UCSD-AML1 (cell line): ENCODE results near the gene LAMB4.

ENCODE experiments used
- DNase-seq: peaks from one replicate; lab custom pipeline; 2025; ENCODE audit not compliant: unreplicated experiment; lab: John Stamatoyannopoulos, UW

The LAMB4 gene

DNA sequence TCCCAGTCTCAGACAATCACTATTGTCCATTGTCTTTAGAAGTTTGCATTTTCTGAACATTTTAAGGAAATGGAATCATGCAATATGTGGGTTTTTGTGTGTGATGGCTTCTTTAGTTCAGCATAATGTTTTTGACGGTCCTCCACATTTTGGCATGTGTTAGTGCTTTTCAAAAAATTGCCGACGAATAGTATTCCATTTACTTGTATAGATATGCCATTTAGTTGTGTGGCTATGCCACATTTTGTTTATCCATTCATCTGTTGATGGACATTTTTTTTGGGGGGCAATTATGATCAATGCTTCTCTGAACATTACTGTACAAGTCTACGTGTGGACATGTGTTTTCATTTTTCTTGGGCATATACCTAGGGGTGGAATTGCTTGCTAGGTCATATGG, 12.0 kb upstream of the LAMB4 start:
- DNase-seq = no peak

DNA sequence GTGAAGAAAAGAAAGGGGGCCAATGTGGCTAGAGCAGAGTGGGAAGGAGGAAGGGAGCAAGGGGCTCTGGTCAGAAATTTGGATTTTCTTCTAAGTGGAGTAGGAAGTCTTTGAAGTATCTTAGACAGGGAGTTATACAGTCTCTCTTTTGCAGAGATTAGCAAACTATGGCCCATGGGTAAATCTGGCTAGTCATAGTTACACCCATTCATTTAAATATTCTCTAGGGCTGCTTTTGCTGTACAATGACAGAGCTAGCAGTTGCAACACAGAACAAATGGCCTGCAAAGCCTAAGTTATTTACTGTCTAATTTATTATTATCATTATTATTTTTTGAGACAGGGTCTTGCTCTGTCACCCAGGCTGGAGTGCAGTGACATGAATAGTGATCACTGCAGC, 10.5 kb upstream of the LAMB4 start:
- no peak for DNase-seq

DNA sequence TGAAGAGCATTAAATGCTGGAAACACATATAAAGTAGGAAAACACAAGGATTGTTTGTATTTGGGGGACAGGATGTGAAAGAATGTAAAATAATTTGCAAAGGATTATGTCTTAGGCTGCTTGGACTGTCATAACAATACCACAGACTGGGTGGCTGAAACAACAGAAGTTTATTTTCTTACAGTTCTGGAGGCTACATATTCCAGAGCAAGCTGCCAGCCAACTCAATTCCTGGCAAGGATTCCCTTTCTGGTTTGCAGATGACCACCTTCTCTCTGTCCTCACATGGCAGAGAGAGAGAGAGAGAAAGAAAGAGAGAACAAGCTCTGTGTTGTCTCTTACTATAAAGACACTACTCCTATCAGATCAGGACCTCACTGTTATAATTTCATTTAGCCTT, 8.8 kb upstream of the LAMB4 start:
- DNase-seq = no peak

DNA sequence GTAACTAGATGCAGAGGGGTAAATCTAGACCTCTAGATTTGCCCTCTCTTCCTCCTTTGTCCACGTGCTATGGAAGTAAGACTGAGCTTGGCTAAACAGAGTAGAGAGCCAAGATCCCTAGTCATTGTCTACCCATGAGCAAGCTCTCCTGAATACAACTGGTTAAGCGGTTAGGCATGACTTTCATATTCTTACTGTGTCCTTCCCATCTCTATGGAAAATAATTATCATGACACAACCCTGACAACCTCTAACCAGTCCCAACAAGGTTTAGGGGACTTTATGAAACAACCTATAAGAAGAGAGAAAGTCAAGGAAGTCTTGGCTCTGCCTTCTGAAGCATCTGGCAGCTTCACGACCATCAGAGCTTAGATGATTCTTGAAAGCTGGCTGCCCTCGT, 7.8 kb upstream of the LAMB4 start:
- no peak for DNase-seq

DNA sequence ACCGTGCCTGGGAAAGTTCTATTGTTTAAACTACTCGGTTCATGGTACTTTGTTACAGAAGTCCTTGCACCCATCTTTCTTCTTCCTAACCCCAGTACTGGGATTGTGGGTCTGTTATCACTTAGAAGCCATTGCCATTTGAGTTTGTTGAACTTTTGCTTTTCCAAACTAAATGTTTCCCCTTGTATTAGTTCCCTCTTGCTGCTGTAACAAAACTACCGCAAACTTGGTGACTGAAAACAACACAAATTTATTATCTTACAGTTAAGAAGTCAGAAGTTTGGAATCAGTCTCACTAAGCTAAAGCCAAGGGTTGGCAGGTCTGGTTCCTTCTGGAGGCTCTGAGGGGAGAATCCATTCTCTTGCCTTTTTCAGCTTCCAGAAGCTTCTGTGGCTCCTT, 6.9 kb upstream of the LAMB4 start:
- DNase-seq = no peak

DNA sequence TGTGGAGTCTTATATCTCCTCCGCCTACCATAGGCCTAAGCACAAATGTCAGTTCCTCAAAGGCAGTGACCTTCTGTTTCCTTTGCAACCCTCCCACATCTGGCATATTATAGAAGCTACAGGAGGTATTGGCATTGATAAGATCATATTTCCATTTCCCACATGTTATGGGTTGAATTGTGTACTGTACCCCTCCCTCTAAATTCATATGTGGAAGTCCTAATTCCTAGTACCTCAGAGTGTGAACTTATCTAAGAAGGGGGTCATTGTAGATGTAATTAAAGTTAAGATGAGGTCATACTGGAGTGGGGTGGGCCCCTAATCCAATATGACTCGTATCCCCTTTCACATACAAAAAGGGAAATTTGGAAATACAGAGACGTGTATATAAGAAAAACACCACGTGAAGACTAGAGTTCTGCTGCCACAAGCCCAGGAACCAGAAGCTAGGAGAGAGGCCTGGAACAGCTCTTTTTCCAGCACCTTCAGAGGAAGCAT, 6.1 kb upstream of the LAMB4 start:
- DNase-seq = no peak

DNA sequence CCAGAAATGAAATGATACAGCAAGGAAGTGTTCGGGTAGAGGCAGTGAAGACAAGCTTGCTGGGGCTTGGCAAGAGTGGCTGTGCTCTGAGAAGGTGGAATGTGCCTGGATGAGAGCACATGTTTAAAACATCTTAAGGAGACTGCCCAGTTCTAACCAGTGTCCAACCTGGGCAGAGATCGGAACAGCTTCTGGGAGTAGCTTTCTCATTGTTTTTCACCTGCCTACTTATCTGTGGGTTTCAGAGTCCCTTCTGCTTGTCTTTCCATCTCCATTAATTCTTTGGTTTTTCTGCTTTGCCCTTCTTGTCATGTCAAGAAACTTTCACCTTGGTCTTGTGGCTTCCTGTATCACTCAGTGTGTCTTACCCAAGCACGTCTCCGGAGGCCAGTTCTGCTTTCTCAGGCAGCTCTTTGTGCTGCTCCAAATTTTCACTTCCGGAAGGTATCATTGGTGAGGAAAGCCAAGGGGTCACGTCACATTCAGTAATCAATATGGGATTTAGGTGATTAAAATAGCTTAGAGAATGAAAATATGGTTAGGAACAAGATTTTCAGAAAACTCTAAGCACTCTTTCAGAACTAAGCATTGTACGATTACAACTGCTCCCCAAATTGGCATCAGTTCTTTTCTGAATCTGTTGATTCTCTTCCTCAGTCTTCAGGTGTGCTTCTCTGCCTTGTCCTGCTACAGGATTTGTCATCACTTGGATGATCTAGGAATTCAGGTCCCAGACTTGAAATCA, 5.5 kb upstream of the LAMB4 start:
- peak; percentile 14 for DNase-seq

DNA sequence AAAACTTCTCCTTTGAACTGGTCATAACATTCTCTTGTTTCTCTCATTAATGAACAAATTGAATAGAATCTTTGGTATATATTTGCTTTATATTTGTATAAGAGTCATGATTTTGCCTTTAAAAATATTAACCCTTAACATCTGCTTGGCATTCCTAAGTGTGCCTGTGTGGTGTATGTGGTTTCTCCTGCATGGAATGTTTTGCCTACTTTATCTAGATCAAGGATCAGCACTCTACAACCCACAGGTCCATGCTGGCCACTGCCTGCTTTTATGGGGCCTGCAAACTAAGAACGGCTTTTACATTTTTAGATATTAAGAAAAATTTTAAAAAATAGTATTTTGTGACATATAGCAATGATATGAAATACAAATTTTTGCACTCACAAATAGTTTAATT, 4.3 kb upstream of the LAMB4 start:
- no peak for DNase-seq

DNA sequence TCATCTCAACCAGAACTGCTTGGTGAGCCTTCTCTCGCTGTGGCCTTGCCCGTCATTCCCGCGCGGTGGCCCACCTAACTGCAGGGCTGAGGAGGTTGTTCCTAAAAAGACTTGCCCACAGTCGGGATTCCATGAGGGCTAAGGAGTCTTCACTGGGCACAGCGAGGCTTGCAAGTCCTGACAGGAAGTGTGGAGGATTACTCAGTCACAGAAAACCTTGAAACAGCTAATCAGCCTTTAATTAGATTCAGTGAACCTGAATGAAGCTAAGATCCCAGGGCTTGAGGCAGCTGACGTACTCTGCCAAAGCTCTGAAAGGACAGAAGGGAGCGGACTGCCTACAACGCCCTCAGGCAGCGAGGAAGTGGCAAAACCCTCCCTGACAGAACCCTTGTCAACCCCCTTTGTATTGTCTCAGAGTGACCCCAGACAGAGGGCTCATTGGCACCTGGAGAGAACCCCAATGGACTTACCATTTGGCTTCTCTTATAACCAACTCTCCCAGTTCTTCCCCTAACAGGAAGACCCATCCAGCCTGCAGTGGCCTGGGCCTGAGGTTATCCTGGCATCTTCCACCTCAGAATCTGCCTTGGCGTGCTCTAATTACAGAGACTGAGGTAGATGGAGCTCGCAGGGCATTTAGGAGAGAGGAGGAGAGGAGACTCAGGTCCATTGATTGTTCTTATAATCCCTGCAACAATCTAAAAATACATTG, 2.5 kb upstream of the LAMB4 start:
- no peak for DNase-seq

DNA sequence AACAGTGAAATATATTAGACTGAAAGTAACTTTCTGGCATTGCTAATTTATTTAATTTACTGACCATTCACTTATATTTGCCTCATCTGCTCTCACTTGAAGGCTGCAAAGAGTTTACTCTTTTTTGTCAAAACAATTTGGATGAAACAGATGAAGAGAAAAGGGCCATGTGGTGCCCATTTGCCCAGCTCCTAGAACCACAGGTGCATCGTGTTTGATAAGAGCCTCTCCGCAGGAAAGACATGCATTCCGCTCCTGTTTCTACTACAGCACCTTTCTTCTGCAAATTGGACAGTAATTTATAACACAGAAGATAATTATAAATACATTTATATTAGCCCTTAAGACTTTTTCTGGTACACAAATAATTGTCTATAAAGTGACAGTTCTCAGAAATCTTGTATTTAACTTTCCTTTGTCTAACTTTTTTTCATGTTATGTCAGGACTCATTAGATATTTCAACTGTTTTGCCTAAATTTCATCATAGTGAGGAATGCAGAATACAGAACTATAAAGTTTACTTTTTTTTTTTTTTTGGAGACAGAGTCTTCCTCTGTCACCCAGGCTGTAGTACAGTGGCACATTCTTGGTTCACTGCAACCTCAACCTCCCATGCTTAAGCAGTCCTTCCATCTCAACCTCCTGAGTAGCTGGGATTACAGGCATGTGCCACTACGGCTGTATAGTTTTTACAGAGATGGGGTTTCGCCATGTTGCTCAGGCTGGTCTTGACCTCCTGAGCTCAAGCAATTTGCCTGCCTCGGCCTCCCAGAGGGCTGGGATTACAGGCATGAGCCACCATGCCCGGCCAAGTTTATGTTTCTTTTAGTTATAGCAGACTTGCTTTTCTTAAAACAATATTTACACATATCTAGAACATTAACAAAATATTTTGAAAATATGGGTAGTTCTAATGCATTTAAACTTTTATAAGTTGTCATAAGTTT, 869 bp downstream of the LAMB4 start:
- DNase-seq = no peak

DNA sequence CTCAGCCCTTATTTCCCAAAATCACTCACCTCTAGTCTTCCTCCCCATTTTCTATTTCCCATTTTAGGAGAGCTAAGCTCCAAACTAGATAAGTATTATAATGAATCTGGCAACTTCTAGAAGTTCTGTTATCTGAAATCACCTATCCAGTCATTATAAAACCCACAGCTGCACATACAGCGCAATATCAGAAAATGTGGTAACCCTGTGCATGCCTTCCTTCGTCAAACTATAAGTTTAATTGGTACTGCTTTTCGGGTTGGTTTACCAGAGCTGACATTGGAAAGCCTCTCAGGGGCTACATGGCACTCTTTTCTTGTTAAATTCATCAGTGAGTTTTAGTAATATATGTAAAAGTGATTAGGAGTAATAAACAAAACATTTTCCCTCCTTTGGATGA, 1.6 kb downstream of the LAMB4 start:
- DNase-seq = no peak

DNA sequence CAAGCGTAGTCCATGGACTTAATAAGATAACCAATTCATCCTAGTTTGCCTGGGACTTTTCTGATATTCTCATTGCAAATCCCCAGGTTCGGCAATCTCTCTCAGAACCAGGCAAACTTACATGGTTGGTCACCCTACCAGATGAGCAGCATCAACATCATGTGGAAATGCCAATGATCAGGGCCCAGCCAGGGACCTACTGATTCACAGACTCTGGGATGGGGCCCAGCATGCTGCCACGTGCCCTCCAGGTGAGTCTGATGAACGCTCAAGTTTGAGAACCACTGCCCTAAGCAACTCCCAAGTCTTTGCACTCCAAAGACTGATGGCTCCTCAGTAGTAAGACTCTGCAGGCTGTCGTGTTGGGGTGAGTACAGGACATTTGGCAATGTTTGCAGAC, 2.7 kb downstream of the LAMB4 start:
- no peak for DNase-seq

DNA sequence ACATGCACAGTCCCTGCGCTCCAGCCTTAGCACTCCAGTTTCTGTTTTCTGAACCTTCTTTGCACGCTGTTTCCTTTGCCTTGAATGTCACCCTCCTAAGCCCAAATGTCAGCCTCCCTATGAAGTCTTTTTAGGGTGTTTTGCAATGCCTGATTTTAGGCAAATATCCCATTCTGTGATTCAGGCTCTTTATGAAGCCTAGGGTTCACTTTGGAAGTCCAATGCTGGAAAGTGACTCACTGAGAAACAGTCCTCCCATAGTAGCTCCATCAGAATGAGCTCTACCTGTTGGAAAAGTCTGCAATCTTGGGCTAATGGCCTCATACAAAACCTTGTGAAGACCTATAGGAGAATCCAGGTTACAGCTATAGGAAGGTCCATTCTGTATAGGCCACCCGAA, 5.3 kb downstream of the LAMB4 start:
- no peak for DNase-seq

DNA sequence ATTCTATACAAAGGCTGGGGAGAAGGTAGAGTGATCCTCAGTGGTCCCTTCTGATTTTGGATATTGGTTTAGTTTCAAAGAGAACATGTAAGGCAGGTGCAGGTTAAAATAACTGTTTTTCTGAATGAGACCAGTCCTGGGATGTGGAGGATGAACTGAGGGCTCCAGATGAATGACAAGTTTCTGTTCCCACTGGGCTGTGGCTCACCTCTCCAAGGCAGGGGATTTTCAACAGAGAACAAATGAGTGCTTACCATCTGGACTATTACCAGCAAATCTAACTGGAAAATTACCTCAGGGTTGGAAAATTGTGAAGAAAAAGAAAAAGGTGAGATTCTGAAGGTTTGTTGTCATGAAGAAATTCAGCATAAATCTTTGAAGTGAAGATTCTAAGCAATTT, 8.0 kb downstream of the LAMB4 start:
- DNase-seq = no peak

DNA sequence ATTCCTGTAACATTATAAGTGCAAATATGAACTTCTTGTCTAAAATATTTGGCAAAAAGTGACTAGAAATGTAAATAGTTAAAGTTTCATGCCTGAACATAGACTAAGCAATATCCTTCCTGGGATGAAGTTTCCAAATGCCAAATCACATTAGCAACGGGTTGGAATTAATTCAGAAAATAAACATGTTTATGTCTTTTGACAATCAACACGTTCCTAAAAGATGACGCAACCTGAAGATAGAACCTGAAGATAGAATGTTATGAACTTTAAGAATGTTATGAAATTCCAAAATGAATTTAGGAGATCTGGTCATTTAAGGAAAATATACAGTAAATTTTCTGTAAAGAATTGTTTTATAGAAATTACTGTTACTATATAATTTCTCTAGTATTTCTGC, 9.2 kb downstream of the LAMB4 start:
- DNase-seq = no peak

DNA sequence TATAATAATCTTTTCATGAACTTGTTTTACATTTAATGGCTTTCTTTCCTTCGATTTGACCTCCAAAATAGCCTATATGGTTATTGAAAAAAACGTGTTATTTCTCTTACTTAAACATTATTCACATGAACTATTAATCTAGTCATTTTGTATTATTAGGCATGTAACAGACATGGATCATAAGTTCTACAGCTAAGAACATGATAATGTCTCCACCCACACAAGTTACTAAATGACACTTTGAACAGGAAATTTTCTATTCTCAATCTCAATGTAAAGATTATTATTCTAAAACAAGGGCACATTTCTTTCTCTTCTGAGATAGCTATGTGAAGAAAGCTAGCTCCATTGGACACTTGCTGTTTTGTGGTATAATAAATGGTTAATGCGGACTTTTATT, 10.0 kb downstream of the LAMB4 start:
- DNase-seq = no peak

DNA sequence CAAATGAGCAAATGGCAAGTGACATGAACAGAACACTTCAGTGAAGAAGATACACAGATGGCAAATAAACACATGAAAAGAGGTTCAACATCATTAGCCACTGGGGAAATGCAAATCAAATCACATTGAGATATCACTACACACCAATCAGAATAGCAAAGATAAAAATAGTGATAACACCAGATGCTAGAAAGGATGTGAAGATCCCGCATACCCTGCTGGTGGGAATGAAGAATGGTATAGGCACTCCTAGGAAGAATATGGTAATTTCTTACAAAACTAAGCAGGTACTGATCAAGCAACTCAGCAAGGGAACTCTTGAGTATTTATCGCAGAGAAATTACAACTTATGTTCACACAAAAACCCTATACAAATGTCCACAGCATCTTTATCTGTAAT, 11.2 kb downstream of the LAMB4 start:
- DNase-seq = no peak

DNA sequence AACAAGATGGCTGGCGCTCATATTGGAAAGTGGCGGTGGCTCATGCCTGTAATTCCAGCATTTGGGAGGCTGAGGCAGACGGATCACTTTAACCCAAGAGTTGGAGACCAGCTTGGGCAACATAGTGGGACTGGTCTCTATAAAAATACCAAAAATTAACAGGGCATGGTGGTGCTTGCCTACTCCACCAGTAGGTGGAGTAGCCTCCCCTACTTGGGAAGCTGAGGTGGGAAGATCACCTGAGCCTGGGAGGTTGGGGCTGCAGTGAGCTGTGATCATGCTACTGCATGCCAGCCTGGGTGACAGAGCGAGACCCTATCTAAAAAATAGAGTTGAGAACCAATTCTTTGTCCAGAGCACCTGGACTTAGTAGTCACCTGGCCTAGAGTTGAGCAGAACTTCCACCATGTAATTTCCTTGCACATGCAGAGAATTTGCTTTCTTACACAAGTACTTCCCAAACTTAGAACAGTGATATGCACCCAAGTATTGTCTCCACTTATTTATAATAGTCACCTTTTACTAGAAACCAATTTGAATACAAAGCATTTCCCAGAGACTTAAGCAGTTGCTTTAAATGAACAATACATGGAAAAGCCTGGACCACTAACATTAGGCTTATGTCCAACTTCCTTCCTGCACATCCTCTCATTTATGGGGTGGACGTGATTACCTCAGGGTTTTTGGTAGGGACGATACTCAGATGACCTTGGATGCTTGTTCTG, 15.9 kb downstream of the LAMB4 start:
- no peak for DNase-seq

DNA sequence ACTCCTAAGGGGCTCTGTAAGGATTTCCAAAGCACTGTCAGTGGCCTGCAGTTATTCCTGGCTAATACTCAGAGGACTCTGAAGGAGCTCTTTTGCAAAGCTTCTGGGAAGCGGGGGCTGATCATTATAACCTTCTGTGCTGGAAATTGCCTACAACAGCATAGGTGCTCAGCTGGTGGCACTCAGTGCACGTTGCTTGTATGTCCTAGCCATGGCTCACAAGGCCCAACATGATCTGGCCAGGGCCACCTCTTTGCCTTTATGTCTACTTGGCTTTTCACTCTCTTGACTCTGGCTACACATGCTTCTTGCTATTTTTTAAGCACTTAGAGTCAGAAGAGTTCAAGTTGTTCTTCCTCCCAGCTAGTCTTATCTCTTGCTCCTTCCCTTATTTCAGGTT, 17.5 kb downstream of the LAMB4 start:
- no peak for DNase-seq

DNA sequence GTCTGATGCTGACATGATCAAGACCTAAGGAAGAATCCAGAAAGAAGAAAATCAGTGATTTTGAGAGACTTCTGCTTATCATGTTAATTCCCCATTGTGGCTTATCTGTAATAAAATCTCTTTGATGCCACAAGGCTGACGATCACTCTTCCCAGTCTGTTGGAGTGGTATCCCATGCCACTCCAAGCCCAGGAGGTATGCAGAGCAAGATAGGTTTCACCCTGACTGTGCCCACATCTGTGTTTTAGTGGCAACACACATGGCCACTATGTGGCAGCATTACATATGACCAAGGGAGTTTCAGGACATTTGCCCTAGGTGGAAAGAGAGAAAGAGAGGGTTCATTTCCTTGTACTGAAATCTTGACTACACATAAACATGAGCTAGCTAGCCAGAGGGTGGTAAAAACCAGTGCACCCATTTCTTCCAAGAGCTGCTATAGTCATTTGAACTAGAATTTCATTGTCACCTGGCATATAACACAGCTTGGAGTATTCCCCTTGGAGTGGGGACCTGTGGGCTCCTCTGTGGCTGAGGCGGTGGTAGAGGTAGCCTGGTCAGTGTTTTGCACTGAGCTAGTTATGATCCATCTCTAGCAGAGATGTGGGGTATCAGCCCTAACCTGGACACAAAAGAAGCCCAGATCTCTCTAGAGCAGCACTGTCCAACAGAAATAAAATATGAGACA, 20.8 kb downstream of the LAMB4 start:
- no peak for DNase-seq
